Measurements from ENCODE around the gene SHTN1. TPM values are rescaled to one million over a fixed set of nuclear protein-coding genes. Genes with fewer than 3 reads are reported as not detected.

SHTN1 gene
- total RNA-seq, 2 donors from 2014 or later: 13.9 to 18.2 TPM

DNA sequence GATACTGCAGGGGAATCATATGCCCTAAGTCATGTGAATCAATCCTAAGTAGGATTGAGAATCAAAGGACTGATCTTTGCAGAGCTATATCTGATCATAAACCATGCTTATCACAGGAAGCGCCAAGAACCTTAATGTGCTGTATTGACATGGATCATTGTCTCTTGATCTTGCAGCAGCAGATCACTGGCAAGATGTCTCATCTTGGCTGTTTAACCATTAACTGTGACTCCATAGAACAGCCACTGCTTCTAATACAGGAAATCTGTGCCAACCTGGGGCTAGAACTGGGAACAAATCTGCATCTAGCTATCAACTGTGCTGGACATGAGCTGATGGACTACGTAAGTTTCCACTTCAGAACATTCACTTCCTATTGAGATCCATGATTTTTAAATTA lies 134.0 kb downstream of the SHTN1 start:
- H3K4me1 ChIP-seq (ENCODE audit: control insufficient read depth in 1 of 2, low read depth in 2 of 2): peaks cover 6 to 7% of the 10 kb centered on the region in 2 donors
- no peaks in the 10 kb centered on the region for H3K9me3 ChIP-seq
- no peaks in the 10 kb centered on the region for H3K36me3 ChIP-seq
- ATAC-seq (ENCODE audit: insufficient number of reproducible peaks, low FRiP score, low read depth) (no peak), DNase-seq (ENCODE audit: low spot score) (no peak)
- H3K4me3 ChIP-seq: no peak overlapping the region
- TF ChIP-seq, protein P1, sequence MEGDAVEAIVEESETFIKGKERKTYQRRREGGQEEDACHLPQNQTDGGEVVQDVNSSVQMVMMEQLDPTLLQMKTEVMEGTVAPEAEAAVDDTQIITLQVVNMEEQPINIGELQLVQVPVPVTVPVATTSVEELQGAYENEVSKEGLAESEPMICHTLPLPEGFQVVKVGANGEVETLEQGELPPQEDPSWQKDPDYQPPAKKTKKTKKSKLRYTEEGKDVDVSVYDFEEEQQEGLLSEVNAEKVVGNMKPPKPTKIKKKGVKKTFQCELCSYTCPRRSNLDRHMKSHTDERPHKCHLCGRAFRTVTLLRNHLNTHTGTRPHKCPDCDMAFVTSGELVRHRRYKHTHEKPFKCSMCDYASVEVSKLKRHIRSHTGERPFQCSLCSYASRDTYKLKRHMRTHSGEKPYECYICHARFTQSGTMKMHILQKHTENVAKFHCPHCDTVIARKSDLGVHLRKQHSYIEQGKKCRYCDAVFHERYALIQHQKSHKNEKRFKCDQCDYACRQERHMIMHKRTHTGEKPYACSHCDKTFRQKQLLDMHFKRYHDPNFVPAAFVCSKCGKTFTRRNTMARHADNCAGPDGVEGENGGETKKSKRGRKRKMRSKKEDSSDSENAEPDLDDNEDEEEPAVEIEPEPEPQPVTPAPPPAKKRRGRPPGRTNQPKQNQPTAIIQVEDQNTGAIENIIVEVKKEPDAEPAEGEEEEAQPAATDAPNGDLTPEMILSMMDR (IDR thresholded peaks at IDR 0.05): no peak
- no peak overlapping the region for H3K27ac ChIP-seq
- H3K27me3 ChIP-seq (replicated peaks; ENCODE audit: insufficient read depth): no peaks in the 10 kb centered on the region

DNA sequence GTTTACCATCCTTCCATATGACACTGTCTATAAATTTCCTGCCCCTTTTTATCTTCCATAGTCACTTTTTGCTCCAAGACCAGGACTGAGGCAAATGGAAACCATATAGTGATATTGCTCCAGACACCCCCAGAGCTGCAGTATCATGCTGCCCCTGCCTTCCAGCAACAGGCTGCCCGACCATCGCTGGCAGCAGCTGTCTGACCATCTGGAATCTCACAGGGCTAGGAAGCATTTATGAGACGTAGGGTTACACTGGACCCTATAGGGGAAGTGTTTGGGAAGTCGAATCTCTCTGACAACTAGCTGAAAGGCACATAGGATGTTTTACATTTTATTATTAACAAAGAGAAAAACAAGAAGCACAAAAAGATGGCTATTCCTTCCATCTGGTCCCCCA lies 136.3 kb downstream of the SHTN1 start:
- TF ChIP-seq, protein P1 (IDR thresholded peaks at IDR 0.05): no peak
- DNase-seq (ENCODE audit: low spot score): no peak

DNA sequence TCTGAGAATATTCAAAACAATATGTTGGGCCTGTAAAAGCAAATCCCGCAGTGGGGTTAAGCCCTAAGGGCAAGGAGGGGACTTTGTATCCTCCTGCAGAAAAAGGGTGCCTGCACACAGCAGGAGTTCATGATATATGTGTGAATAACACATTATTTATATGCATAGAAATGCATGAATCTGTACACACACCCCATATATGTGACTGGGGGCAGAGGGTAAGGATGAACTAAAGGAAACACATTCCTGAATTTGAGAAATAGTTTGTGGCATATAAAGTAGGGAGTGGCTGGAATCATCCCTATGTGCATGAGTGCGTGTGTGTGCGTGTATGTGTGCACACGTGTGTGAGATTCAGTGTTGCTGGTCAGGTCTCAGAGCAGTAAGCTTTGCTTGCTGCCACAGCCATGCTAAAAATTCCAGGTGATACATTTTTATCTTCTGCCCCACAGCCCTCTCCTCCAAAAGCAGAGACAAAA lies 136.8 kb downstream of the SHTN1 start:
- Histone ChIP-seq H3K36me3 (no peaks in the 10 kb centered on the region), H3K27ac (no peak overlapping the region), H3K27me3 (replicated peaks; ENCODE audit: insufficient read depth) (no peaks in the 10 kb centered on the region), H3K4me1 (ENCODE audit: control insufficient read depth in 1 of 2, low read depth in 2 of 2) (peaks cover 6 to 7% of the 10 kb centered on the region in 2 donors), H3K4me3 (no peak overlapping the region), H3K9me3 (no peaks in the 10 kb centered on the region)
- DNase-seq (ENCODE audit: low spot score) (no peak), ATAC-seq (ENCODE audit: insufficient number of reproducible peaks, low FRiP score, low read depth) (no peak)
- TF ChIP-seq, protein P1 (IDR thresholded peaks at IDR 0.05): no peak

More for the DNA sequence above, 136.3 kb downstream of the SHTN1 start:
- Histone ChIP-seq H3K4me3 (no peak overlapping the region), H3K27me3 (replicated peaks; ENCODE audit: insufficient read depth) (no peaks in the 10 kb centered on the region), H3K36me3 (no peaks in the 10 kb centered on the region), H3K27ac (no peak overlapping the region), H3K9me3 (no peaks in the 10 kb centered on the region), H3K4me1 (ENCODE audit: control insufficient read depth in 1 of 2, low read depth in 2 of 2) (peaks cover 6 to 7% of the 10 kb centered on the region in 2 donors)
- ATAC-seq (ENCODE audit: insufficient number of reproducible peaks, low FRiP score, low read depth): no peak

DNA sequence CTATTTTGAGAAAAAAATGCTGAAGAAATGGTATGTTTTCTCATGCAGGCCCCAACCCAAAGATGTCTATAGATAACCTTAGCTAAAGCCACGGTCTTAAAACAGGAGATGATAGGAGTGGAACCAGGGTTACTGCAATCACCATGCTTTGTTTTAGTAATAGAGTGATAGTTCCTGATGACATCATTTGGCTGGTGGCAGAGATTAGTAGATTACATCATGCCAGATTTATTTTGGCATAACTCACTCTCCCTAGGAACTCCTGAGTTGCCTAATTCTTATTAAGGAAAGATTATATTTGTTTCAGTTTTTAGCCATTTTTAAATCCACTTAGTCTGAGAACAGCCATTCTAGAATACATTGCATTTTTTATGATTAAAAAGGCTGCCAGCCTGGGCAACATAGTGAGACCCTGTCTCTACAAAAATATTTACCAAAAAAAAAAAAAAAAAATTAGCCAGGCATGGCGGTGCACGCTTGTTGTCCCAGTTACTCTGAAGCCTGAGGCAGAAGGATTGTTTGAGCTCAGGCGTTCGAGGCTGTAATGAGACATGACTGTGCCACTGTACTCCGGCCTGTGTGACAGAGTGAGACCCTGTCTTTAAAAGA lies 137.9 kb downstream of the SHTN1 start:
- no peak overlapping the region for H3K4me3 ChIP-seq
- H3K4me1 ChIP-seq (ENCODE audit: control insufficient read depth in 1 of 2, low read depth in 2 of 2): peaks cover 6 to 7% of the 10 kb centered on the region in 2 donors
- H3K9me3 ChIP-seq: no peaks in the 10 kb centered on the region
- no peak overlapping the region for H3K27ac ChIP-seq
- TF ChIP-seq, protein P1 (IDR thresholded peaks at IDR 0.05): no peak
- H3K36me3 ChIP-seq: no peaks in the 10 kb centered on the region
- DNase-seq (ENCODE audit: low spot score): no peak
- ATAC-seq (ENCODE audit: insufficient number of reproducible peaks, low FRiP score, low read depth): peak; percentile 48
- no peaks in the 10 kb centered on the region for H3K27me3 ChIP-seq (replicated peaks; ENCODE audit: insufficient read depth)

DNA sequence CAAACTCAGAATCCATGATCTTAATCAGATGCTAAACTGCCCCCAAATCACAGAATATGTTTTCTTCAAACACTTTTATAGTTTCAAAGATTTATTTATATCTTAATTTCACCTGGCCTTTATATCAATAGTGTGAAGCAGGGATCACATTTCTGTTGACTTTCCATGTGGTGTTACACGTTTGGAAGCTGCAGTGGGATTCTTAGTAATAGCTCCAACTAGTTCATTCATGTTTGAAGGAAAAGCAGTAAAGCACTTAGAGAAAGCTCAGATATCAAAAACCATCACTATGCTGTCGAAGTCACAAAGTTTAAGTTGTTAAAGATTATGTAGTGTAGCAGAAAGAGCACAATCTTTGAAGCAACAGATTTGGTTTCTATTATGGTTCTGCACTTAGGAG lies 138.9 kb downstream of the SHTN1 start:
- no peaks in the 10 kb centered on the region for H3K9me3 ChIP-seq
- TF ChIP-seq, protein P1 (IDR thresholded peaks at IDR 0.05): no peak
- ATAC-seq (ENCODE audit: insufficient number of reproducible peaks, low FRiP score, low read depth): no peak
- H3K4me3 ChIP-seq: no peak overlapping the region
- no peaks in the 10 kb centered on the region for H3K36me3 ChIP-seq
- no peak for DNase-seq (ENCODE audit: low spot score)
- H3K27me3 ChIP-seq (replicated peaks; ENCODE audit: insufficient read depth): no peaks in the 10 kb centered on the region
- no peak overlapping the region for H3K27ac ChIP-seq
- peaks cover 6 to 7% of the 10 kb centered on the region in 2 donors for H3K4me1 ChIP-seq (ENCODE audit: control insufficient read depth in 1 of 2, low read depth in 2 of 2)
